HG02970 (cell line): ENCODE data around the gene MAN1A1.
"Not testable (repeated sequence)": the region's sequence is repeated elsewhere in the genome, so short reads cannot be mapped to it uniquely, and the experiment has no call there.

ENCODE experiments used
- ATAC-seq: cut with Tn5 transposase; IDR thresholded peaks from one replicate; pipeline ENCODE4 v1.9.1; 2021; ENCODE audit warnings: mild to moderate bottlenecking, moderate library complexity, moderate number of reproducible peaks; ENCODE audit not compliant: unreplicated experiment, low FRiP score

Gene MAN1A1

GRCh38 chr6:119308048-119308570 is 41.5 kb downstream of the MAN1A1 start:
- ATAC-seq, result no peak

GRCh38 chr6:119307056-119307455 is 42.5 kb downstream of the MAN1A1 start:
- no peak for ATAC-seq

- no peak for ATAC-seq
These were observed 43.1 kb downstream of the MAN1A1 start for GRCh38 chr6:119306396-119306968.

GRCh38 chr6:119303164-119303887 is 46.2 kb downstream of the MAN1A1 start:
- ATAC-seq, result no peak

- ATAC-seq, result no peak
These were observed 48.1 kb downstream of the MAN1A1 start for GRCh38 chr6:119301429-119301828.

GRCh38 chr6:119299694-119300093 is 49.9 kb downstream of the MAN1A1 start:
- no peak for ATAC-seq

- ATAC-seq, result no peak
These were observed 52.5 kb downstream of the MAN1A1 start for GRCh38 chr6:119297049-119297448.

- no peak for ATAC-seq
These were observed 53.2 kb downstream of the MAN1A1 start for GRCh38 chr6:119296036-119297035.

- no peak for ATAC-seq
These were observed 54.6 kb downstream of the MAN1A1 start for GRCh38 chr6:119294984-119295383.

GRCh38 chr6:119291060-119291459 is 58.5 kb downstream of the MAN1A1 start:
- not testable (repeated sequence) for ATAC-seq

- no peak for ATAC-seq
These were observed 59.3 kb downstream of the MAN1A1 start for GRCh38 chr6:119290306-119290705.

- ATAC-seq, result no peak
These were observed 59.9 kb downstream of the MAN1A1 start for GRCh38 chr6:119289651-119290050.

GRCh38 chr6:119285908-119286625 is 63.5 kb downstream of the MAN1A1 start:
- ATAC-seq, result no peak

- ATAC-seq, result no peak
These were observed 64.6 kb downstream of the MAN1A1 start for GRCh38 chr6:119284861-119285521.

- ATAC-seq, result no peak
These were observed 65.5 kb downstream of the MAN1A1 start for GRCh38 chr6:119283979-119284545.

- no peak for ATAC-seq
These were observed 66.3 kb downstream of the MAN1A1 start for GRCh38 chr6:119283214-119283613.

GRCh38 chr6:119280668-119281067 is 68.9 kb downstream of the MAN1A1 start:
- no peak for ATAC-seq

GRCh38 chr6:119280080-119280479 is 69.5 kb downstream of the MAN1A1 start:
- no peak for ATAC-seq

- ATAC-seq, result no peak
These were observed 70.9 kb downstream of the MAN1A1 start for GRCh38 chr6:119278625-119279024.
